HG03280 (cell line): ENCODE measurements around the gene YARS2.
"Not testable (repeated sequence)": the region's sequence is repeated elsewhere in the genome, so short reads cannot be mapped to it uniquely, and the experiment has no call there.

ENCODE experiments used
- ATAC-seq: cut with Tn5 transposase; IDR thresholded peaks from one replicate; pipeline ENCODE4 v1.9.1; 2021; ENCODE audit warnings: mild to moderate bottlenecking, moderate library complexity; ENCODE audit not compliant: unreplicated experiment

Gene YARS2

DNA sequence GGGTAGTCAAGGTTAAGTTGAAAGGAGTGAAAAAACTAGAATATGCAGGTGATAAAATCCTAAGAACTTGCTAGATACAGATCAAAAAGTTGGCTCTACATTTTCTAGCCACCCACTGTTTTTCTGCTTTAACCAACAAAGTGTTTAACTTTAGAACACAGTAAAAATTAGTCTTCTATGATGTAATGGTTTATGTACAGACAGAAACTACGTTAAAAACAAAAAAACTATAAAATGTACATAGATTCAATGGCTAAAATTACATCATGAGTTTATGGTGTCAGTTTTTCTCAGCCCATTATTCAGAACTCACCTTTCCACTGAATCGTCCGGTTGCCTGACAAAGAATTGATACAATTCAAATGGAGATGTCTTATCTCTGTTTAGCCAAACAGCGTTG is 2.1 kb downstream of the YARS2 start:
- no peak for ATAC-seq

DNA sequence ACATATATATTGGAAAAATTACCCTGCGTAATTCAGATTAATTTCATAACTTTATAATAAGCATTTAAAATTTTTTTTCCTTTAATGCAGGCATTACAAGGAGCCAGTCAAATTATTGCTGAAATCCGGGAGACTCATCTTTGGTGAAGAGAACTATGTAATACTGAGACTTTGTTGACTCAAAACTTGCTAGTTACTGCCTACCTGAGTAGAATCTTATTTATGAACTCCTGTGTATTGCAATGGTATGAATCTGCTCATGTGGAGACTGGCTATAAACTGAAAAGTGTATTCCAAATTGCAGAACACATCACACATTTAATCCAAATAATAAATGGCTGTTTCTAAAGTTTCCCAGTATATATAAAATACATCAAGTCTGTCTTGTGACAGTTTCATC is 12.4 kb downstream of the YARS2 start:
- no peak for ATAC-seq

DNA sequence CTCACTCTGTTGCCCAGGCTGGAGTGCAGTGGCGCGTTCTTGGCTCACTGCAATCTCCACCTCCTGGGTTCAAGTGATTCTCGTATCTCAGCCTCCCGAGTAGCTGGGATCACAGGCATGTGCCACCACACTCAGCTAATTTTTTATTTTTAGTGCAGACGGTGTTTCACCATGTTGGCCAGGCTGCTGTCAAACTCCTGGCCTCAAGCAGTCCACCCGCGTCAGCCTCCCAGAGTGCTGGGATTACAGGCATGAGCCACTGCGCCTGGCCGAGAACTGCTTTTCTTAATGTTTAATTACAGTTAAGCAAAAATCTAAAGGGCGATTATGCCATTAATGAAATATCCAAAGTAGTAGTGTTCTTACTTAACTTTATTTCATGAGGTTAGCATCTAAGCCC is 13.6 kb downstream of the YARS2 start:
- ATAC-seq: no peak

GRCh38 chr12:32739279-32739678 is 16.4 kb downstream of the YARS2 start:
- ATAC-seq: no peak

DNA sequence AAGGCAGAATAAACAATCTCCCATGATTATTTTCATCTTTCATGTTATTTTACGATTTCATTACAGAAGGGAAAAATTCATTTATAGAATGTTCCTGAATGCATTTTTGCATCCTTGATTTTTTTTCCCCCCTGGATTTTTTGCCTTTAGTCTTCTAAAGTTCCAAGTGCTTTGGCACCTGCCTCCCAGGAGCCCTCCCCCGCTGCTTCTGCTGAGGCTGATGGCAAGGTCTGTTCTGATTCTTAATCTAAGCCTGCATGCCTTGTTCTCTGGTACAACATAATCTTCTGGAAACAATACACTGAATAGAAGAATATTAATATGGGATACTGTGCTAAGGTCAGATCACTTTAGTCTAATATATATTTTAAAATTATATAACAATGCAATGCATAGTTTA is 18.0 kb downstream of the YARS2 start:
- ATAC-seq: no peak

DNA sequence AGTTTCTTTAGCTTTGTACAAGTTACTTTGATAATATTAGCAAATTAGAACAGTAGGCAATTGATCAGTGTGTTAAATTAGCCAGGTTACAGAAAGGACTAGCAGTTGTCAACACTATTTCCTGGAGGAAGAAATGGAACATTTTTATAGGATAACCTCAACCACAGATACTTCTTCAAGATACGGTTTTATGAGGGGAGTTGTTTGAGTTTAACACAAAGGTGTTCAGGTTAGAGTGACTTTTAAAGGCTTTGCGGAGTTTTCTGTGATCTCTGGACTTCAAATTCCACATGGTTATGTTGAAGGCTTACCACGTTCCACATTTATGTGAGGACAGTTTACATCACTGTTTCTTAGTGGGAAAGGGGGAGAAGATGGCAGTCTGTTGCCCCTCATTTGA is 19.3 kb downstream of the YARS2 start:
- no peak for ATAC-seq

GRCh38 chr12:32734952-32735351 is 20.7 kb downstream of the YARS2 start:
- no peak for ATAC-seq

DNA sequence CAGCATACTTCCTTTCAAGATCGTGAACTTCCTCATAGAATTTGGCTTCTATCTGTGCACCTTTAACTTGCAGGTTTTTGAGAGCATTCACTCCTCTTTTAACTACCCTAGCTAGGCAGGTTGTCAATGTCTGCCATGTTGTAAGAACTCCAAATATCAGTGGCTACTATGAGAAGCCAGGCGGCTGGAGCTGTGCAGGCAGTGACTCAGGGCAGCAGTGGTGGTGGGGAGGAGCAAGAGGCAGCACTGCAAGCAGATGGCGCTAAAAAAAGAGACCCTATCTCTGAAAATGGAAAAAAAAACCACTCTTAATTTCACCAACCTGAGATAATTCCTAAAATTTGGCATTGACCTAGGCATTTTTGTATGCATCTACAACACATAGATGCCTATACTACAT is 28.5 kb downstream of the YARS2 start:
- no peak for ATAC-seq

DNA sequence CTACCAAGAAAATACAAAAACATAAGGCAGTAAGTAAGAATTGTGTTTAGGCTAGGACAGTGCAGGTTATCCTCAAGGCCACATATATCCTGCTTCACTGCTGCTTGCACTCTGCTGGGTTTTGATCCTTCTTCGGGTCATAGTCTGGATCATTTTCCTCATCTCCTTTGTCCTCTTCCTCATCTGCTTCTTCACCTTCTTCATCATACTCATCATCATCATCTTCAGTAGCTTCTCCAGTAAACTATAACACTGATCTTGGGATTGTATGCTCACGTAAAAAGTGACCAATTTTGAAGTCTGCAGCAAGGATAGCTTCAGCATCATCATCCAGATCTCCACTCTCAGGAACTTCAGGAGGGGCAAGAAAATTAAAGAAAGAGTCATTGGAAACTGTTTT is 29.4 kb downstream of the YARS2 start:
- ATAC-seq: no peak

DNA sequence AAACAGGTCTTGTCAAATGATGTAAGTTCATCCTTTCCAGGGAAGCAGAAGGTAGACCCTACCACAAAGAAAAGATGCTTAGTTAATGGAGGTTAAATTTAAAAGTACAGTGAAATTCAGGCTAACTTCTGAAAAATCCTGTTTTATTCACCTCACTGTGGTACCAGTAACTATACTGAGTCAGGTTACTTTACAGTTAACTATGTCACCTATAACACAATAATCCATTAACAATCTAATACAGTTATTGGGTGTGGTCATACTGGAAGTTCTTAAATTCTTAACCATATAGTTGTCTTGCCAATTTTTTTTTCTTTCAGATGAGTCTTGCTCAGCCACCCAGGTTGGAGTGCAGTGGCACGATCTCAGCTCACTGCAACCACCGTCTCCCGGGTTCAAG is 30.4 kb downstream of the YARS2 start:
- not testable (repeated sequence) for ATAC-seq

DNA sequence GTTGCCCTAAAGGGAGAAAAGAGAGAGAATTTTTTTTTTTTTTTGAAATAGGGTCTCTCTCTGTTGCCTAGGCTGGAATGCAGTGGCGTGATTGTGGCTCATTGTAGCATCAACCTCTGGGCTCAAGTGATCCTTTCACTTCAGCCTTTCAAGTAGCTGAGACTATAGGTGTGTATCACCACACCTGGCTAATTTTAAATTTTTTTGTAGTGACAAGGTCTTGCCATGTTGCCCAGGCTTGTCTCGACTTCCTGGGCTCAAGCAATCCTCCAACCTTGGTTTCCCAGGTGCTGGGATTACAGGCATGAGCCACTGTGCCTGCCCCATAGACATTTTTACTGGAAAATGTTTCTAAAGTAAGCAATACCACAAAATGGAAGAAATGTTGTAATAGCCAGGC is 36.8 kb downstream of the YARS2 start:
- no peak for ATAC-seq

DNA sequence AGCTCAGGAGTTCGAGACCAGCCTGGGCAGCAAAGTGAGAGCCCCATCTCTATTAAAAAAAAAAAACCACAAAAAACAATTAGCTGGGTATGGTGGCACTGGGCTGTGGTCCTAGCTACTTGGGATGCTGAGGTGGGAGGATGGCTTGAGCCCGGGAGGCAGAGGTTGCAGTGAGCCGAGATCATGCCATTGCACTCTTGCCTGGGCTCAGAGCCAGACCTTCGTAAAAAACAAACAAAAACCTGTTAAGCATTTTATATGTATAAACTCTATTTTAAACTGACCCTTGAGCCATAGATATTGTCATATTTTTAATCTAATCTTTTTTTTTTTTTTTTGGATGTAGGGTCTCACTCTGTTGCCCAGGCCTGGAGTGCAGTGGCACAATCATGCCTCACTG is 40.9 kb downstream of the YARS2 start:
- no peak for ATAC-seq

GRCh38 chr12:32708926-32709325 is 46.8 kb downstream of the YARS2 start:
- no peak for ATAC-seq

- no peak for ATAC-seq
Observed at GRCh38 chr12:32706335-32707024, 49.2 kb downstream of the YARS2 start.

- no peak for ATAC-seq
Observed at GRCh38 chr12:32705783-32706182, 49.9 kb downstream of the YARS2 start.

GRCh38 chr12:32702946-32703345 is 52.8 kb downstream of the YARS2 start:
- ATAC-seq: no peak

DNA sequence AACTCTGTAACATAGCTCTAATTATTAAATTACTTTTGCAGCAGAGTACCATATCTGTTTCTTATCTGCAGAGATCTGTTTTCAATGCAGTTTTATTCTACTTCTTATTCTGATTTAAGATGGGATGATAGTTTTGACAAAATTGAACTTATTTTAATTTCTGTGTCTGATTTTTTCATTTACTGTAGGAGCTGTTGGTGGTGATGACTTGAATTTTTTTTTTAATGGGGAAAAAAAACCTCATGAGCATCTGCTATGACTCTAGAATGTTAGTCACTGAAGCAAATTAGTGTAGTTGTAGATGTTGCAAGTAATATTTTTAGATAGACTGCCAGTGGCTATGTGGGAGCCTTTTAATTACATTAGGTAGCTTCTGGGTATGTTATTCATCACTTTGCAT is 53.2 kb downstream of the YARS2 start:
- no peak for ATAC-seq

DNA sequence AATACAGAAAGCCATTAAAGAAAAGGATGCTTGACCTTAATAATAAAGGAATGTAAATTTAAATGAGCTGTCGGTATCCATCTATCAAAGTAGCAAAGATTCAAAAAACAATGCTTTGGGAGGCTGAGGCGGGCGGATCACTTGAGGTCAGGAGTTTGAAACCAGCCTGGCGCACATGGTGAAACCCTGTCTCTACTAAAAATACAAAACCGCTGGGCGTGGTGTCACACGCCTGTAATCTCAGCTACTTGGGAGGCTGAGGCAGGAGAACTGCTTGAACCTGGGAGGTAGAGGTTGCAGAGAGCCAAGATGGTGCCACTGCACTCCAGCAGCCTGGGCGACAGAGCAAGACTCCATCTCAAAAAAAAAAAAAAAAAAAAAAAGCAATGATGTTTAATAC is 56.3 kb downstream of the YARS2 start:
- not testable (repeated sequence) for ATAC-seq

DNA sequence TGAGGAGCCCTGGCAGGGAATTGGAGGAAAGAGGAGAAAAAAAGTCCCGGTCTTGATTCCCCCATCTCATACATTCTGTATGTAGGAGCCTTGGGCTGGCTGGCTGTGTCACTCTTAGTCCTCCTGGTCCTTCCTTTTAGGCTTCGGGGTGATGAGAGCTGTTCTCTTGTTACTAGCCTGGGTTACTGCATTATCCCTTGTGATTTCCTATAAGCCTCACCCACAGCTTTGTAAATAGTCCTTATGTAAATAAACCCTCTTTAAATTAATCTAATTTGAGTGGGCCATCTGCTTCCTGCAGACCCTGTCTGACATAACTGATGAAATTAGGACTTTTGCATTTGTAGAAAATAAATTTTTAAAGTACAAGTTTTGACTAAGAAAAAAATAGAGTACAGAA is 57.4 kb downstream of the YARS2 start:
- no peak for ATAC-seq

GRCh38 chr12:32697445-32697844 is 58.3 kb downstream of the YARS2 start:
- no peak for ATAC-seq
